NCI-H2029 treated with DMSO at 0.1 percent for 48 hours (cell line): ENCODE data around the gene PALLD.

Experiments
- DNase-seq: peaks from one replicate; lab custom pipeline; 2025; lab: John Stamatoyannopoulos, UW

The PALLD gene

GRCh38 chr4:168524897-168525296 lies 28.0 kb downstream of the PALLD start:
- DNase-seq, result no peak

- DNase-seq, result no peak
Measured at GRCh38 chr4:168527560-168527959, 30.7 kb downstream of the PALLD start.

GRCh38 chr4:168528131-168528949 lies 31.5 kb downstream of the PALLD start:
- DNase-seq, result peak; percentile 14

GRCh38 chr4:168529257-168529656 lies 32.4 kb downstream of the PALLD start:
- no peak for DNase-seq

GRCh38 chr4:168531305-168531704 lies 34.5 kb downstream of the PALLD start:
- no peak for DNase-seq

GRCh38 chr4:168534535-168534934 lies 37.7 kb downstream of the PALLD start:
- DNase-seq, result no peak

GRCh38 chr4:168535689-168536088 lies 38.8 kb downstream of the PALLD start:
- DNase-seq, result no peak

GRCh38 chr4:168536448-168536847 lies 39.6 kb downstream of the PALLD start:
- DNase-seq, result no peak

- no peak for DNase-seq
Measured at GRCh38 chr4:168537086-168537485, 40.2 kb downstream of the PALLD start.

GRCh38 chr4:168537571-168537970 lies 40.7 kb downstream of the PALLD start:
- DNase-seq, result no peak

GRCh38 chr4:168538632-168539031 lies 41.8 kb downstream of the PALLD start:
- DNase-seq, result no peak

GRCh38 chr4:168540086-168540485 lies 43.2 kb downstream of the PALLD start:
- no peak for DNase-seq

GRCh38 chr4:168540503-168541265 lies 43.8 kb downstream of the PALLD start:
- DNase-seq, result no peak

GRCh38 chr4:168541266-168541953 lies 44.6 kb downstream of the PALLD start:
- DNase-seq, result no peak

- DNase-seq, result no peak
Measured at GRCh38 chr4:168549143-168549542, 52.3 kb downstream of the PALLD start.

GRCh38 chr4:168550064-168550766 lies 53.4 kb downstream of the PALLD start:
- DNase-seq, result no peak

- DNase-seq, result no peak
Measured at GRCh38 chr4:168551211-168551610, 54.4 kb downstream of the PALLD start.

GRCh38 chr4:168551945-168552695 lies 55.3 kb downstream of the PALLD start:
- no peak for DNase-seq

- no peak for DNase-seq
Measured at GRCh38 chr4:168553714-168554370, 57.0 kb downstream of the PALLD start.

GRCh38 chr4:168555437-168555836 lies 58.6 kb downstream of the PALLD start:
- no peak for DNase-seq

- DNase-seq, result no peak
Measured at GRCh38 chr4:168557658-168558057, 60.8 kb downstream of the PALLD start.
